Liver (tissue), 9 donors: Measurements from ENCODE around the gene PPP2CA. TPM values are rescaled to one million over a fixed set of nuclear protein-coding genes. Genes with fewer than 3 reads are reported as not detected.
"Not testable (repeated sequence)": the region's sequence is repeated elsewhere in the genome, so short reads cannot be mapped to it uniquely, and the experiment has no call there.

Experiments
- DNase-seq: peaks from one replicate; pipeline ENCODE4 v3.0.0-alpha.2; 2017; ENCODE audit warnings: low spot score
- H3K27ac ChIP-seq, 2 donors: one replicate each; pipeline ENCODE4 v1.7.0; 2013; ENCODE audit warnings: inconsistent platforms in 2 of 2, low read length in 2 of 2, control low read depth in 1 of 2, low read depth in 1 of 2, mild to moderate bottlenecking in 1 of 2
- H3K27me3 ChIP-seq, 4 donors: one replicate each; pipeline versions ENCODE4 v1.6.1 to v1.7.0; 2013; ENCODE audit warnings: low read length in 3 of 4, inconsistent platforms in 1 of 4, mild to moderate bottlenecking in 1 of 4, moderate library complexity in 1 of 4; ENCODE audit not compliant: control insufficient read depth in 4 of 4, insufficient read depth in 4 of 4
- H3K36me3 ChIP-seq, 4 donors: one replicate each; pipeline versions ENCODE4 v1.6.1 to v1.7.0; 2013; ENCODE audit warnings: low read length in 3 of 4, mild to moderate bottlenecking in 3 of 4, low read depth in 1 of 4, moderate library complexity in 1 of 4; ENCODE audit not compliant: control insufficient read depth in 4 of 4, insufficient read depth in 3 of 4
- H3K4me1 ChIP-seq, 4 donors: one replicate each; pipeline versions ENCODE4 v1.6.1 to v1.7.0; 2013; ENCODE audit warnings: low read length in 3 of 4, mild to moderate bottlenecking in 3 of 4, moderate library complexity in 1 of 4; ENCODE audit not compliant: control insufficient read depth in 4 of 4, insufficient read depth in 4 of 4
- H3K4me3 ChIP-seq, 3 donors: one replicate each; pipeline versions ENCODE4 v1.6.1 to v1.7.0; 2013; ENCODE audit warnings: low read length in 3 of 3, control low read depth in 1 of 3, low read depth in 1 of 3, mild to moderate bottlenecking in 1 of 3
- H3K9ac ChIP-seq, 2 donors: one replicate each; pipeline ENCODE4 v1.7.0; 2013; ENCODE audit warnings: low read length in 2 of 2, mild to moderate bottlenecking in 2 of 2, moderate library complexity in 2 of 2, control low read depth in 1 of 2, low read depth in 1 of 2
- H3K9me3 ChIP-seq, 4 donors: one replicate each; pipeline versions ENCODE4 v1.6.1 to v1.7.0; 2013; ENCODE audit warnings: low read length in 3 of 4; ENCODE audit not compliant: control insufficient read depth in 4 of 4
- EGR1 ChIP-seq, 2 donors: IDR thresholded peaks; 2 replicates each; pipeline ENCODE4 v1.6.1; 2016 to 2018; ENCODE audit warnings: antibody characterized with exemption in 2 of 2, low read depth in 2 of 2
- FOXA1 ChIP-seq: IDR thresholded peaks from 2 replicates; pipeline ENCODE4 v1.6.1; 2016; ENCODE audit warnings: antibody characterized with exemption
- FOXA2 ChIP-seq: IDR thresholded peaks from 2 replicates; pipeline ENCODE4 v1.6.1; 2016; ENCODE audit warnings: antibody characterized with exemption
- GABPA ChIP-seq, 2 donors: IDR thresholded peaks in 1 of 2; conservative IDR thresholded peaks in 1 of 2; 2 replicates each; pipeline ENCODE4 v1.6.1; 2016; ENCODE audit warnings: antibody characterized with exemption in 2 of 2, mild to moderate bottlenecking in 1 of 2, moderate library complexity in 1 of 2
- HNF4A ChIP-seq, 2 donors: conservative IDR thresholded peaks; 2 replicates each; pipeline ENCODE4 v1.6.1; 2016; ENCODE audit warnings: antibody characterized with exemption in 2 of 2, mild to moderate bottlenecking in 2 of 2
- HNF4G ChIP-seq: IDR thresholded peaks from 2 replicates; pipeline ENCODE4 v1.6.1; 2016; ENCODE audit warnings: antibody characterized with exemption
- JUND ChIP-seq, 2 donors: IDR thresholded peaks; 2 replicates each; pipeline ENCODE4 v1.6.1; 2016; ENCODE audit warnings: antibody characterized with exemption in 2 of 2
- NR2F2 ChIP-seq: IDR thresholded peaks from 2 replicates; pipeline ENCODE4 v1.6.1; 2016; ENCODE audit warnings: antibody characterized with exemption
- RXRA ChIP-seq, 2 donors: IDR thresholded peaks; 2 replicates each; pipeline ENCODE4 v1.6.1; 2017 to 2018; ENCODE audit warnings: antibody characterized with exemption in 2 of 2, mild to moderate bottlenecking in 1 of 2
- SP1 ChIP-seq: IDR thresholded peaks from 2 replicates; pipeline ENCODE4 v1.6.1; 2018; ENCODE audit warnings: antibody characterized with exemption, mild to moderate bottlenecking
- TAF1 ChIP-seq: conservative IDR thresholded peaks from 2 replicates; pipeline ENCODE4 v1.6.1; 2016; ENCODE audit warnings: antibody characterized with exemption, mild to moderate bottlenecking
- YY1 ChIP-seq: IDR thresholded peaks from 2 replicates; pipeline ENCODE4 v1.6.1; 2016; ENCODE audit warnings: antibody characterized with exemption, mild to moderate bottlenecking
- WGBS: extraction: QIAGEN DNeasy Blood & Tissue Kit; methylation state at CpG from one replicate; pipeline ENCODE4 v1.1.7; 2013; 5-methylcytosine and 5-hydroxymethylcytosine counted together
- polyA plus RNA-seq, 2 donors: library from polyadenylated mRNA; stranded (reverse) in 1 of 2; unstranded in 1 of 2; fragments of 200-250 nt in 1 of 2; fragments of >200 nt in 1 of 2; fragmentation: Nextera tagmentation in 1 of 2; extraction: Ambion mirVana in 1 of 2; gene quantifications; one replicate each; pipeline versions ENCODE4 v1.2.1 to v1.2.3, GENCODE V29; 2013 to 2015
- total RNA-seq, 2 donors: library from RNA; depleted of rRNA; stranded (reverse); fragments of >200 nt; gene quantifications; one replicate each; pipeline ENCODE4 v1.2.3, GENCODE V29; 2014
- TF ChIP-seq, protein P1 (sequence below): IDR thresholded peaks from 2 replicates; pipeline ENCODE4 v1.6.1; 2016; ENCODE audit warnings: antibody characterized with exemption, mild to moderate bottlenecking
- TF ChIP-seq, protein P2 (sequence below): IDR thresholded peaks from 2 replicates; pipeline ENCODE4 v1.6.1; 2016; ENCODE audit warnings: antibody characterized with exemption
- TF ChIP-seq, protein P3 (sequence below): IDR thresholded peaks from 2 replicates; pipeline ENCODE4 v1.6.1; 2016; ENCODE audit warnings: antibody characterized with exemption
- TF ChIP-seq, protein P4 (sequence below): fragments of 150-350 bp; IDR thresholded peaks from 2 replicates; pipeline ENCODE4 v1.5.1; 2017; ENCODE audit warnings: improper control_type of control experiment, low read depth, low read length; ENCODE audit not compliant: missing input control
- TF ChIP-seq, protein P5 (sequence below): IDR thresholded peaks from 2 replicates; pipeline ENCODE4 v1.6.1; 2016; ENCODE audit warnings: antibody characterized with exemption
- donor health status: healthy.
- donor health status: healthy.
- donor health status: healthy.
- donor health status: healthy.
- donor health status: healthy.

The PPP2CA gene
- total and polyA plus RNA-seq, 4 donors: 43.3 to 71.6 (median 55.1) TPM

DNA sequence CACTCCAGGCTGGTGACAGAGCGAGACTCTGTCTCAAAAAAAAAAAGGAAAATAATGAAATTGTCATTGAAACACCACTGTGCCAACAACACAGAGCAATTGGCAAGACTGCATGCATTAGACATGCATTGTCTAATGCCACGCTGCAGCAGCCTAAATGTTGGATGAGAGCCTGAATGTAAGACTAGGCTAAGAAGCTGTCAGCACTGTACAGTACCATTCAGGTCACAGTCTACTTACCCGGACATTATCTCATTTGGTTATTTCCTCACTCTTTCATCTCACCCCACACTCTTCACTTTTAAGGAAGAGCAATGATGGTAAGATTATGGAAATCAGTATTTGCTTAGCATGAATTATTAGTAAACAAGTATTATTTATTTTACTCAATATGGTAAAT is 31.3 kb upstream of the PPP2CA start (continued):
- TF ChIP-seq FOXA2 (no peak), SP1 (no peak)

DNA sequence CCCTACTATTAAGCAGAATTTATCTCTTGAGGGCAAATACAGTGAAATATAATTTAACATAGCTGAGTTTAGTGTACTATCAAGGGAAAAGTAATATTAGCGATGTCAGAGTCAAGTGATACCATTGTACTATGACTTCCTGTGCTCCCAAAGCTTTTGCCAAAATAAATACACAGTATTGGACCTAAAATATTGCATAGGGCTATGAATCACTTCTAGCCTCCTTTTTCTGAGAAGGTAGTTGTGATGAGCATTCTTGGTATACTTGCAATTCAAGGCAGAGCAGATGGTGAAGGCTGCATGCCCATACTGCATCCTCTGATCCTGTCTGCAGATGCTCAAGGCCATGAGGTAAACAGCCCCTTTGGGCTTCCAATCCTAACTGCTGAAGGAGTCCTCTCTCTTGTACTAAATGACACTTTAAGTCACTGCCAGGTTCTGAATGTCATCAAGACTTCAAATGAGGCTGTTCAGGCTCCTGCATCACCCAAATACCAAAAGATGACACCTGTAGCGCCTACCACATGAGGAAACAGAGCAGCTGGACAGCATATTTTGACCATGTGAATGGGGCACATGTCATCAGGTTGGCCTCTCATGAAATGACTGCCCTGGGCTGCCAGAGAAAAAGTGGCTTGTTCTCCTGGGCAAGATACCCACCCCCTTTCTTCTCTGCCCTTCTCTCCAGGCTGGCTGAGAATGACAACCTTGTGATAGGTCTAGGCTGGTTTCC is 29.7 kb upstream of the PPP2CA start:
- no peak for TF ChIP-seq GABPA (IDR thresholded peaks at IDR 0.05 in 1 of 2, conservative IDR thresholded peaks at IDR 0.05 in 1 of 2)
- TF ChIP-seq NR2F2: no peak
- TF ChIP-seq RXRA (IDR thresholded peaks at IDR 0.05): no peak
- TF ChIP-seq HNF4G: no peak
- no peak for TF ChIP-seq TAF1
- Histone ChIP-seq H3K4me1 (no peaks in the 10 kb centered on the region), H3K36me3 (no peaks in the 10 kb centered on the region), H3K9ac (no peak overlapping the region), H3K27me3 (no peaks in the 10 kb centered on the region), H3K27ac (no peak overlapping the region), H3K4me3 (no peak overlapping the region), H3K9me3 (no peaks in the 10 kb centered on the region)
- DNase-seq: no peak
- WGBS: 80% methylated on average over 2 of the region's 2 CpGs

DNA sequence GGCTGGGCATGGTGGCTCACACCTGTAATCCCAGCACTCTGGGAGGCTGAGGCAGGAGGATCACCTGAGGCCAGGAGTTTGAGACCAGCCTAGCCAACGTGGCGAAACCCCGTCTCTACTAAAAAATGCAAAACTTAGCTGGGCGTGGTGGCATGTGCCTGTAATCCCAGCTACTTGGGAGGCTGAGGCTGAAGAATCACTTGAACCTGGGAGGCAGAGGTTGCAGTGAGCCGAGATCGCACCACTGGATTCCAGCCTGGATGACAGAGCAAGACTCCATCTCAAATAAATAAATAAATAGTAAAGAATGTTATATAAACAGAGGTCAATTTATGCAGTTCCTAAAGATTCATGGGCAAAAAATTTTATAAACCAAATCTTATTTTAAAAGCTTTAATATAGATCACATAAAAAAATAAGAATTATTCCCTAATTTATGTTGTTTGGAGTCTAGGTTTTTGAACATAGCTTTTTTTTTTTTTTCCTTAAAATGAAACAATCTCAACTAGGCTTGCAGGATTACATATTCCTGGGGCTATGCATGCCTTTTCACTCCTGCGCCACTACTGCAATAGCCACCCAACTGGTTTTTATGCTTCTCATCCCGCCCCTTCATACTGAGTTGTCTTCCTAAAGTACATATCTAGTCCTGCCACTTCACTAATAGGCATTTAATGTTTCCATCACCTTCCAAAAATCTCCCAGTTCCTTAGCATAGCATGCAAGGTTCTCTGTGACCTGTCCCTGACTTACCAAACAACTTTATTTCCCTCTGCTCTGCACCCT is 27.7 kb upstream of the PPP2CA start:
- DNase-seq, H3K4me3 ChIP-seq, H3K27me3 ChIP-seq, H3K27ac ChIP-seq, H3K36me3 ChIP-seq, H3K9me3 ChIP-seq, H3K4me1 ChIP-seq, H3K9ac ChIP-seq: not testable (repeated sequence)
- 96% methylated on average over 8 of the region's 8 CpGs for WGBS

DNA sequence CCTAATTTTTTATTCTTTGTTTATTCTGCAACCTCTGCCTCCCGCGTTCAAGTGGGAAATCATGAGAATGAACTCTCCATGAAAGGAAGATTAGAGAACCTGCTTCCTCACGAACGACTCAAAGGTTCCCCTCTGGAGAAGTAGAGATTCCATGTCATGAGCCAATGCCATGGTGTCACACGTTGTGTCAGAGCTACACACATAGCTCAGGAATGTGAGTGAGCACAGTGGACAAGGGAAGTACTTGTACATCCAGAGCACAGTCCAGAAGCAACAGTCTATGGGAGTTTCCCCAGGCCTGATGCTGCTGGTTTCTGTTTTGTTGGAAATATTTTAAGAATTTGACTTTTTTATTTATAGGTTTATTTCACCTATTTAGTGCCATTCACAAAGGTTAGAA is 26.8 kb upstream of the PPP2CA start:
- no peaks in the 10 kb centered on the region for H3K27me3 ChIP-seq
- no peak overlapping the region for H3K27ac ChIP-seq
- no peak overlapping the region for H3K9ac ChIP-seq
- H3K4me1 ChIP-seq: no peaks in the 10 kb centered on the region
- H3K4me3 ChIP-seq: no peak overlapping the region
- WGBS: 72% methylated on average over 5 of the region's 5 CpGs
- DNase-seq: no peak
- H3K36me3 ChIP-seq: no peaks in the 10 kb centered on the region
- no peaks in the 10 kb centered on the region for H3K9me3 ChIP-seq
- TF ChIP-seq GABPA (IDR thresholded peaks at IDR 0.05 in 1 of 2, conservative IDR thresholded peaks at IDR 0.05 in 1 of 2): no peak
- no peak for TF ChIP-seq FOXA1
- TF ChIP-seq, protein P1, sequence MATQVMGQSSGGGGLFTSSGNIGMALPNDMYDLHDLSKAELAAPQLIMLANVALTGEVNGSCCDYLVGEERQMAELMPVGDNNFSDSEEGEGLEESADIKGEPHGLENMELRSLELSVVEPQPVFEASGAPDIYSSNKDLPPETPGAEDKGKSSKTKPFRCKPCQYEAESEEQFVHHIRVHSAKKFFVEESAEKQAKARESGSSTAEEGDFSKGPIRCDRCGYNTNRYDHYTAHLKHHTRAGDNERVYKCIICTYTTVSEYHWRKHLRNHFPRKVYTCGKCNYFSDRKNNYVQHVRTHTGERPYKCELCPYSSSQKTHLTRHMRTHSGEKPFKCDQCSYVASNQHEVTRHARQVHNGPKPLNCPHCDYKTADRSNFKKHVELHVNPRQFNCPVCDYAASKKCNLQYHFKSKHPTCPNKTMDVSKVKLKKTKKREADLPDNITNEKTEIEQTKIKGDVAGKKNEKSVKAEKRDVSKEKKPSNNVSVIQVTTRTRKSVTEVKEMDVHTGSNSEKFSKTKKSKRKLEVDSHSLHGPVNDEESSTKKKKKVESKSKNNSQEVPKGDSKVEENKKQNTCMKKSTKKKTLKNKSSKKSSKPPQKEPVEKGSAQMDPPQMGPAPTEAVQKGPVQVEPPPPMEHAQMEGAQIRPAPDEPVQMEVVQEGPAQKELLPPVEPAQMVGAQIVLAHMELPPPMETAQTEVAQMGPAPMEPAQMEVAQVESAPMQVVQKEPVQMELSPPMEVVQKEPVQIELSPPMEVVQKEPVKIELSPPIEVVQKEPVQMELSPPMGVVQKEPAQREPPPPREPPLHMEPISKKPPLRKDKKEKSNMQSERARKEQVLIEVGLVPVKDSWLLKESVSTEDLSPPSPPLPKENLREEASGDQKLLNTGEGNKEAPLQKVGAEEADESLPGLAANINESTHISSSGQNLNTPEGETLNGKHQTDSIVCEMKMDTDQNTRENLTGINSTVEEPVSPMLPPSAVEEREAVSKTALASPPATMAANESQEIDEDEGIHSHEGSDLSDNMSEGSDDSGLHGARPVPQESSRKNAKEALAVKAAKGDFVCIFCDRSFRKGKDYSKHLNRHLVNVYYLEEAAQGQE: no peak
- TF ChIP-seq RXRA (IDR thresholded peaks at IDR 0.05): no peak
- no peak for TF ChIP-seq YY1
- TF ChIP-seq TAF1: no peak
- no peak for TF ChIP-seq HNF4A (conservative IDR thresholded peaks at IDR 0.05)
- no peak for TF ChIP-seq SP1
- no peak for TF ChIP-seq HNF4G
- no peak for TF ChIP-seq FOXA2
- TF ChIP-seq, protein P2, sequence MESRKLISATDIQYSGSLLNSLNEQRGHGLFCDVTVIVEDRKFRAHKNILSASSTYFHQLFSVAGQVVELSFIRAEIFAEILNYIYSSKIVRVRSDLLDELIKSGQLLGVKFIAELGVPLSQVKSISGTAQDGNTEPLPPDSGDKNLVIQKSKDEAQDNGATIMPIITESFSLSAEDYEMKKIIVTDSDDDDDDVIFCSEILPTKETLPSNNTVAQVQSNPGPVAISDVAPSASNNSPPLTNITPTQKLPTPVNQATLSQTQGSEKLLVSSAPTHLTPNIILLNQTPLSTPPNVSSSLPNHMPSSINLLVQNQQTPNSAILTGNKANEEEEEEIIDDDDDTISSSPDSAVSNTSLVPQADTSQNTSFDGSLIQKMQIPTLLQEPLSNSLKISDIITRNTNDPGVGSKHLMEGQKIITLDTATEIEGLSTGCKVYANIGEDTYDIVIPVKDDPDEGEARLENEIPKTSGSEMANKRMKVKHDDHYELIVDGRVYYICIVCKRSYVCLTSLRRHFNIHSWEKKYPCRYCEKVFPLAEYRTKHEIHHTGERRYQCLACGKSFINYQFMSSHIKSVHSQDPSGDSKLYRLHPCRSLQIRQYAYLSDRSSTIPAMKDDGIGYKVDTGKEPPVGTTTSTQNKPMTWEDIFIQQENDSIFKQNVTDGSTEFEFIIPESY: no peak
- TF ChIP-seq NR2F2: no peak
- TF ChIP-seq, protein P3, sequence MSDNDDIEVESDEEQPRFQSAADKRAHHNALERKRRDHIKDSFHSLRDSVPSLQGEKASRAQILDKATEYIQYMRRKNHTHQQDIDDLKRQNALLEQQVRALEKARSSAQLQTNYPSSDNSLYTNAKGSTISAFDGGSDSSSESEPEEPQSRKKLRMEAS: no peak
- TF ChIP-seq EGR1 (IDR thresholded peaks at IDR 0.05; ENCODE audit: low read depth in 2 of 2): no peak
- TF ChIP-seq, protein P4, sequence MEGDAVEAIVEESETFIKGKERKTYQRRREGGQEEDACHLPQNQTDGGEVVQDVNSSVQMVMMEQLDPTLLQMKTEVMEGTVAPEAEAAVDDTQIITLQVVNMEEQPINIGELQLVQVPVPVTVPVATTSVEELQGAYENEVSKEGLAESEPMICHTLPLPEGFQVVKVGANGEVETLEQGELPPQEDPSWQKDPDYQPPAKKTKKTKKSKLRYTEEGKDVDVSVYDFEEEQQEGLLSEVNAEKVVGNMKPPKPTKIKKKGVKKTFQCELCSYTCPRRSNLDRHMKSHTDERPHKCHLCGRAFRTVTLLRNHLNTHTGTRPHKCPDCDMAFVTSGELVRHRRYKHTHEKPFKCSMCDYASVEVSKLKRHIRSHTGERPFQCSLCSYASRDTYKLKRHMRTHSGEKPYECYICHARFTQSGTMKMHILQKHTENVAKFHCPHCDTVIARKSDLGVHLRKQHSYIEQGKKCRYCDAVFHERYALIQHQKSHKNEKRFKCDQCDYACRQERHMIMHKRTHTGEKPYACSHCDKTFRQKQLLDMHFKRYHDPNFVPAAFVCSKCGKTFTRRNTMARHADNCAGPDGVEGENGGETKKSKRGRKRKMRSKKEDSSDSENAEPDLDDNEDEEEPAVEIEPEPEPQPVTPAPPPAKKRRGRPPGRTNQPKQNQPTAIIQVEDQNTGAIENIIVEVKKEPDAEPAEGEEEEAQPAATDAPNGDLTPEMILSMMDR: no peak
- no peak for TF ChIP-seq JUND (IDR thresholded peaks at IDR 0.05)
- TF ChIP-seq, protein P5, sequence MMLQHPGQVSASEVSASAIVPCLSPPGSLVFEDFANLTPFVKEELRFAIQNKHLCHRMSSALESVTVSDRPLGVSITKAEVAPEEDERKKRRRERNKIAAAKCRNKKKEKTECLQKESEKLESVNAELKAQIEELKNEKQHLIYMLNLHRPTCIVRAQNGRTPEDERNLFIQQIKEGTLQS: no peak
